NCI-H2227 (cell line): ENCODE measurements around the gene ETDC.
"Not testable (repeated sequence)": the region's sequence is repeated elsewhere in the genome, so short reads cannot be mapped to it uniquely, and the experiment has no call there.

Experiments
- DNase-seq: peaks from one replicate; lab custom pipeline; 2025; ENCODE audit not compliant: unreplicated experiment; lab: John Stamatoyannopoulos, UW

Gene ETDC

DNA sequence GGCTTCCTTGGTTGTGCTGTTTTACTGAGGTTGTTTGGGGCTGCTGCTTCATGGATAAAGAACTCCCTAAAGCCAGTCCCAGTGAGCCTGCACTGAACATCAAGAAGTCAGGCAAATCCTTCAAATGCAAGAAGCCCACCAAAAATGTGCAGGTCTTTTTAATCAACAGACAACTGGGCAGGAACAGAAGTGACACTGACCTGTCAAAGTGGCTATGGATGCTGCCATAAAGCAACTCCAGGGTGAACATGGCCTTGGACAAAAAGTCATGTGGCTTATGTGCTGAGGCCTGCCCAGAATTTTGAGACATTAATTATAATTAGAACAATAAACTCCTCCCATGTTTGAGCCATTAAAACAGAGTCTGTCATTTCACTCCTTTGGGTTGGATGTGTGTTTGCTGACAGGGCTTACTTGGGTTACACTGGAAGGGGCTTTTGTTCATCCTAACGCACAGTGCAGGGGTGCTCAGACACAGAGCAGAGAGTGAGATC, at the start of gene ETDC:
Gene ETDC, plus strand, starts transcription at position 51 of the 494 bp plus-strand sequence. Its CDS starts 0 bp downstream, at position 51.
- no peak for DNase-seq

- DNase-seq, result not testable (repeated sequence)
These were observed 48.3 kb upstream of the ETDC start for GRCh38 chrX:135260976-135261375.

DNA sequence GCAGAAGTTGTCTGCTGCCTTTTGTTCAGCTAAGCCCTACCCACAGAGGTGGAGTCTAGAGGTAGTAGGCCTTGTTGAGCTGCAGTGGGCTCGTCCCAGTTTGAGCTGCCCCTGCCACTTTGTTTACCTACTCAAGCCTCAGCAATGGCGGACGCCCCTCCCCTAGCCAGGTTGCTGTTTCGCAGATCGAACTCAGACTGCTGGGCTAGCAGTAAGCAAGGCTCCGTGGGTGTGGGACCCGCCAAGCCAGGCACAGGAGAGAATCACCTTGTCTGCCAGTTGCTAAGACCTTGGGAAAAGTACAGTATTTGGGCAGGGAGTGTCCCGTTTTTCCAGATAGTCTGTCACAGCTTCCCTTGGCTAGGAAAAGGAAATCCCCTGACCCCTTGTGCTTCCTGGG, 45.9 kb upstream of the ETDC start:
- DNase-seq, result not testable (repeated sequence)

DNA sequence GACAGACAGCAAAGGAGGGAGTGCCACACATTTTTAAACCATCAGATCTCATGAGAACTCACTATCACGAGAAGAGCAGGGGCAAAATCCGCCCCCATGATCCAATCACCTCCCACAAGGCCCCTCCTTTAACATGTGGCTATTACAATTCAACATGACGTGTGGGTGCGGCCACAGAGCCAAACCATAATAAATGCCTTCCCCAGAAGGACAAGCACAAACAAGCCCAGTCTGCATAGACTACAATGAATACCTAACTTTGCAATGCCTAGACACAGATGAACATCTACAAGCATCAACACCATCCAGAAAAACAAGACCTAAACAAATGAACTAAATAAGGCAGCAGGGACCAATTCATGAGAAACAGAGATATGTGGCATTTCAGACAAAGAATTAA, 45.1 kb upstream of the ETDC start:
- DNase-seq, result no peak

- no peak for DNase-seq
These were observed 36.1 kb upstream of the ETDC start for GRCh38 chrX:135273162-135273561.

GRCh38 chrX:135275973-135276372, 33.3 kb upstream of the ETDC start:
- DNase-seq, result no peak

DNA sequence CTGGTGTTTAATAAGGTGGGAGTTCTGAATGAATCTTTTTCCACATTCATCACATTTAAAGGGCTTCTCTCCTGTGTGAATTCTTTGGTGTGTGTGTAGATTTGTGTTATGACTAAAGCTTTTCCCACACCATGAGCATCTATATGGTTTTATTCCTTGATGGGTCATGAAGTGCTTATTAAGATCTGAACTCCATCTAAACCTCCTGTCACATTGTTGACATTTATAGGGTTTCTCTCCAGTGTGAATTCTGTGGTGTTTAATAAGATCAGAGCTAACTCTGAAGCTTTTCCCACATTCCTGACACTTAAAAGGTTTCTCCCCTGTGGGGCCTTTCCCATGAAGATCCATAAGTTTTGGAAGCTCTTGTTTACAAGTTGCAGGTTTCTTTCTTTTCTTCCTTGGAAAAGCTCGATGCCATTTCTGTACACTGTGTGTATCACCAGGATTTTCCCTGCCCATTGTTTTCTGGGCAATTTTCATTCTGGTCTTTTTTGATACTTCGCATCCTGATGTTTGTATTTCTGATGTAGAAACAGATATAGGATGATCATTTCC, 21.9 kb upstream of the ETDC start:
- DNase-seq, result no peak

- DNase-seq, result peak; percentile 77
These were observed 13.9 kb upstream of the ETDC start for GRCh38 chrX:135295238-135295943.

DNA sequence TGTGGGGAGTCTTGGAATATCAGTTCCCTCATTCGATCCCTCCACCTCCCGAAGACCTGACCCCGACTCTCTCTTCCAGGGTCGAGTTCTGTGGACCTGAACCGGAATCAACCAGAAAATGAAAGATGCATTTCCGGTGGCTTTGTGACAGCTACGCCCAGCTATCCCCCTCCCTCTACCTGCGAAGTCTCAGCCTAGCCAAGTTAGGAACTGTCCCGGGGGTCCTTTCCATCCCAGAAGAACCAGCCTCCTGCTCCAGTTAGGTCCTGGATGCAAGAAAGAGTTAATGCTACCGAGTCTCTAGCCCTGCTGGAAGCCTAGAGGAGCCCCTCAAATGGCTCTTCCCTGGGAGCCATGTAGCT, 13.4 kb upstream of the ETDC start:
- peak; percentile 37 for DNase-seq

GRCh38 chrX:135302269-135302873, 6.9 kb upstream of the ETDC start:
- no peak for DNase-seq

- no peak for DNase-seq
These were observed 4.5 kb upstream of the ETDC start for GRCh38 chrX:135304741-135305140.

DNA sequence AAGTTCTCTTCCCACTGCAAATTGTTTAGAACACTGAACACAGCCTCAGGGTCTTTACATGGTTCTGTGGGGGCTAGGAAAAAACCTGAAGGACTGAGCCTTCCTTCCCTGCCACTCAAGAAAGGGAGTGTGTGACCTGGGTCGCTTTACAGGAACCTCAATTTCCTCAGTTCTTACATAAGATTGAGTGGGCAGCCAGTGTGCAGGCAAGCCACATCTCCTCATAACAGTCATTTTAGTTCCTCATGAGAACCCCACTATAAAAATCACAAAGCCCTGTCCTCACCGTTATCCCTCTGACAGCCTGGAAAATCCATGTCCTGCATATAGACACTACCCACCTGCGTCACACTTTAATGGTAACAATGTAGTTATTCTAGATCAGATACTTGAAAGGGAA, 2.1 kb upstream of the ETDC start:
- DNase-seq, result no peak

- DNase-seq, result no peak
These were observed 880 bp upstream of the ETDC start for GRCh38 chrX:135308345-135308855.

GRCh38 chrX:135315864-135316263, 6.6 kb downstream of the ETDC start:
- DNase-seq, result no peak

DNA sequence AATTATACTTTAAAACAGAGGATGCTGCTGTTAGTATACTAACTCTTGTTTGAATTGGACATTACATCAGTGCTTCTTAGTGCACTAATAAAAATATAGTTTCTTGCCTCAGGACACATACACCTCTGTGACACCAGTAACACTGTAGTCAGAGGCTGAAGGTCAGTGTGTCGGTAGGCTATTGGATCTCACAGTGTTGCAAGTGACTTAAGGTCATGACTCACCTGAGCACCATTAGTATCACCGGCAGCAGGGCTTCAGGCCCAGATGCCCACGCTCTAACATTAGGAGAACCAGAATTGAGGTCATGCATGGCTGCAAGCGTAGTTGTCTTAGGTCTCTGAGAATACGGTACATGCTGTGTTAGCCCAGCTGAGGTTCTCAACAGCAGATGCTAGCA, 15.2 kb downstream of the ETDC start:
- no peak for DNase-seq

DNA sequence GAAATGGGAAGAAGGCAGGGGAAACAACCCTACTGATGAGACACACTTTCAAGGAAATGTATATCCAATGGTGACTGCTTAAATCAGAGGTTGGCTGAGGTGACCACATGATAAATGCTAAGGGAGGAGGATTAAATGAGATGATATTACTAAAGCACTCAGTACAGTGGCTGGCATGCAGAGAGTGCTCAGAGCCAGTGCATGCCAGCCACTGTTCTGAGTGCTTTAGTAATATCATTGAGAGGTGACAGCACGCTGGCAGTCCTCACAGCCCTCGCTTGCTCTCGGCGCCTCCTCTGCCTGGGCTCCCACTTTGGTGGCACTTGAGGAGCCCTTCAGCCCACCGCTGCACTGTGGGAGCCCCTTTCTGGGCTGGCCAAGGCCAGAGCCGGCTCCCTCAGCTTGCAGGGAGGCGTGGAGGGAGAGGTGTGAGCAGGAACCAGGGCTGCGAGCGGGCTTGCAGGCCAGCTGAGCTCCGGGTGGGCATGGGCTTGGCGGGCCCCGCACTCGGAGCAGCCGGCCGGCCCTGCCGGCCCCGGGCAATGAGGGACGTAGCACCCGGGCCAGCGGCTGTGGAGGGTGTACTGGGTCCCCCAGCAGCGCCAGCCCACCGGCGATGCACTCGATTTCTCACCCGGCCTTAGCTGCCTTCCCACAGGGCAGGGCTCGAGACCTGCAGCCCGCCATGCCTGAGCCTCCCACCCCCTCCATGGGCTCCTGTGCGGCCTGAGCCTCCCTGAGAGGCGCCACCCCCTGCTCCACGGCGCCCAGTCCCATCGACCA, 15.9 kb downstream of the ETDC start:
- DNase-seq, result not testable (repeated sequence)

DNA sequence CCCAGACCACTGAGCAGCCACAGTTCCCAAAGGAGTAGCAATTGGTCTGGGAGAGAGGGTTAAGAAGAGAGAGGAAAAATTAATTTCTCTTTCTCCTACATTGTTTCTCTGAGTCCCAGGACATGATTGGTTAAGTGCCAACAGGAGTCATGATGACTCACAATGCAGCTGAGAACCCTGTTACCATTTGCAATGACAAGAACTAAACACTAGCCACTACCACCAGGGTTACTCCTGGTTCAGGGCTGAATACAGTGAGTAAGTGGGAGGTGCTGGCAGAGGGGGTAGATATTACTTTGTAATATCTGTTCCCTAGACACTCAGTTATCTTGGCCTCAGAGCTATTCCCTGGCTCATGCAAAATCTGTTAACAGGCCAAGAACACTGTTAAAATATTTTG, 18.0 kb downstream of the ETDC start:
- no peak for DNase-seq

- no peak for DNase-seq
These were observed 19.2 kb downstream of the ETDC start for GRCh38 chrX:135328421-135329005.

- DNase-seq, result no peak
These were observed 21.4 kb downstream of the ETDC start for GRCh38 chrX:135330706-135331105.

DNA sequence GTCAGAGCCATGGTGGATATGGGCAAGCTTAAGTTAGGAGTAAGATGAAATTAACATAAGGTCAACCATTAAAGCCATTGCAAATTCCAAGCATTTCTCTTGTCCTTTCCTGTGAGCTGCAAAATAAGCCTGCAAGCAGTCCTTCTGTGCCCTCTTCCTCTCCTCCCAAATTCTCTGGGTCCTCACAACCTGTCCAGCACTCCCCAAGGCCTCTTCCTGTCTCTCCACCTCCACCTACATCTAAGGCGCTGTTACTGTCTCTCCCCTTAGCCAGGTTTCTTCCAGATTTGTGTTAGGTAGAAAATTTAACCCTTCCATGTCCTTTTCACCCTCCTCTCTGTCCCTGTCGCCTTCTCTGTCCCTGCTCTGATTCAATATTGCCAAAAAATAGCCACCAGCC, 22.2 kb downstream of the ETDC start:
- DNase-seq, result no peak

DNA sequence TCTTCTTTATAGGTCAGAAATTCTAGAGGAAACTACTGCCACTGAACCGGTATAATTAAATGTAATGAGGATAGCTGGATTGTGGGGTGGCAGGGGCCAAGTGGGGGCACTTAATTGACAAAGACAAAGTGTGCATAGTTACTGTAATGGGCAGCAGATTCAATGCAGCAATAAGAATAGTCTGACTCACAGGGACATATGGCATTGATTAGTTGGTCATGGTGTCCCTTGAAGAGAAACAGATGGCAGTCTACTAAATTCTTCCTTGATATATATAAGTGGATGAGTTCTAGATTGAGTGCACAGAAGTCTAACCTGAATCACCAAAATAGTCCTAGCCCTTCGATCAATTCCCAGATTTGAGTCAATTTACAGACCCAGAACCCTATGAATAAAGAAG, 31.6 kb downstream of the ETDC start:
- no peak for DNase-seq
